HG02870 (cell line): ENCODE data around the gene DNMBP.
"Not testable (repeated sequence)": the region's sequence is repeated elsewhere in the genome, so short reads cannot be mapped to it uniquely, and the experiment has no call there.

ENCODE experiments used
- ATAC-seq: cut with Tn5 transposase; IDR thresholded peaks from one replicate; pipeline ENCODE4 v1.9.1; 2021; ENCODE audit warnings: mild to moderate bottlenecking, moderate library complexity; ENCODE audit not compliant: unreplicated experiment

The DNMBP gene

DNA sequence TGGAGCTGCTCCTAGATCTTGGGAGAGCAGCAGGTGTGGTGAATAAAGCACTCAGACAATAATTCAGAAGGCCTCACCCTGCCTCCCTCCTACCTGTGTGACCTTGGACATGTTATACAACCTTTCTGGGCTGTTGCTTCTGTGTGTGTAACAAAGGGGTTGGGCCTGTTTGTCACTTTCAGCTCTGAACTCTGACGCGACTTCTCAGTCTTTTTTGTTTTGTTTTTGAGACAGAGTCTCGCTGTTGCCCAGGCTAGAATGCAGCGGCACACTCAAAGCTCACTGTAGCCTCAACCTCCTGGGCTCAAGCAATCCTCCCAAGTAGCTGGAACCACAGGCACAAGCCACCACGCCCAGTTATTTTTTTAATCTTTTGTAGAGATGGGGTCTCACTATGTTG, 89.3 kb downstream of the DNMBP start:
- ATAC-seq = no peak

DNA sequence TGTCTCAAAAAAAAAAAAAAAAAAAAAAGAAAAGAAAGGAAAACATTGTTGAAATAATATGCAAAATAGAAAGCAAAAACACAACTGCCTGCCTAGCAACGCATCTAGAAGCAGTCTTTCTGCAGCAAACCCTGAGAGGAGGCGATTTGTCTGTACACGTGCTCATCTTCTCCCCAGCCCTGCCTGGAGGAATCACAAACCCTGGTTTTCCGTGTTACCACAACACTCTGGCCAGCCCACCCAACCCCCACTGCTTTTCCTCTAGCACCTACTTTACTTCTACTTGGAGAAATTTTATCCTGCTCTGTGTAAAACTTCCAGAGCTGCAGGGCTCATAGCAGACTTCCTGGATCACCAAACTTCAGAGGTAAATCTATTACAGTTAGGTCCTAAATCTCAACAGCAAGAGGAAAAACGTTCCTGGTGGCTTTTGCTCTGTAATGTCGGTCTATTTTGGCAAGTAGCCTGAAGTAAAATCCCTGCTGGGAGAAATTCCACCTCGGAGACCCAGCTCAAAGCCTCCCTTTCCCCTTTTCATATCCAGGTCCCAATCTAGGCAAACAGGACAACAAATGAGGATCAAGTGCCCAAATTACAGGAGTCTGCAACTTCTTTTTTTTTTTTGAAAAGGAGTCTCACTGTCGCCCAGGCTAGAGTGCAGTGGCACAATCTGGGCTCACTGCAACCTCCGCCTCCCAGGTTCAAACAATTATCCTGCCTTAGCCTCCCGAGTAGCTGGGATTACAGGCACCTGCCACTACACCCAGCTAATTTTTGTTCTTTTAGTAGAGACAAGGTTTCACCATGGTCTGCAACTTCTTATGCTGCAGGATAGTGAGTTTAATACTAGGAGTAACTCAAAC, 91.6 kb downstream of the DNMBP start:
- ATAC-seq = no peak

DNA sequence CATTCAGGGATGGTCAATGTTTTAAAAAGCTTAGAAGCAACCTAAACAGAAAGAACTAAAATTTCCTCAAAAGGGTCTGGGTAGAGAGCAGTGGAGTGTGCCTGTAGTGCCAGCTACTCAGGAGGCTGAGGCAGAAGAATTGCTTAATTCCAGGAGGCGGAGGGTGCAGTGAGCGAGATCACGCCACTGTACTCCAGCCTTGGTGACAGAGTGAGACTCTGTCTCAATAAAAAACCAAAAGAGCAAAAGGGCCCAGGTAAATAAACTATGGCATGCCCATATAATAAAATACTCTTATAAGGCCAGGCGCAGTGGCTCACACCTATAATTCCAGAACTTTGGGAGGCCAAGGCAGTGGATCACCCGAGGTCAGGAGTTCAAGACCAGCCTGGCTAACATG, 93.0 kb downstream of the DNMBP start:
- ATAC-seq = no peak

DNA sequence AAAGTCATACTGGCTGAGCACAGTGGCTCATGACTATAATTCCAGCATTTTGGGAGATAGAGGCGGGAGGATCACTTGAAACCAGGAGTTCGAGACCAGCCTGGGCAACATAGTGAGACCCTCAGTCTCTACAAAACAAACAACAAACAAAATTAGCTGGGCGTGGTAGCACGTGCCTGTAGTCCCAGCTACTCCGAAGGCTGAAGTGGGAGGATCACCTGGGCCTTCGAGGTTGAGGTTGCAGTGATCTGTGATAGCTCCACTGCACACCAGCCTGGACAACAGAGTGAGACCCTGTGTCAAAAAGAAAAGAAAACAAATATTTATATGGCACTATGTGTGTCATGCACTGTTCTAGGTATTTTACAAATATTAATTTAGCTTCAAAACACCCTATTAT, 94.3 kb downstream of the DNMBP start:
- no peak for ATAC-seq

DNA sequence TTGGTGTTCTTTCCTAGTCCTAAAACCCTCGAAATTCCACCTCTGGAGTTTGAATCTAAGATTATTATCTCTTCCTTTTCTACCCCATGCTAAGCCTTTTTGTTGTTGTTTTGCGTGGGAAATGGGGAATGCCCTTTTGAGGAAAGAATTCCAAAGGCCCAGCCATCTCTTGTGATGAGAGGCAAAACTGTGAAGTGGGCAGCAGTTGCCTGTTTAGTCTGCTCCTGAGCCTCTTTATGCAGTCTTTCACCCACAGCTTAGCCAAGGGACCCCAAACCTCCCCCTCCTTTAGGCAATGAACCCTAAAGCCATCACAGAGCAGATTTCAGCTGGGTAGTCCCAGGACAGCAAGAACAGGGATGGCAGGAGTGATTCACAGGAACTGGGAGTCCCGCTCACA, 95.5 kb downstream of the DNMBP start:
- ATAC-seq = no peak

DNA sequence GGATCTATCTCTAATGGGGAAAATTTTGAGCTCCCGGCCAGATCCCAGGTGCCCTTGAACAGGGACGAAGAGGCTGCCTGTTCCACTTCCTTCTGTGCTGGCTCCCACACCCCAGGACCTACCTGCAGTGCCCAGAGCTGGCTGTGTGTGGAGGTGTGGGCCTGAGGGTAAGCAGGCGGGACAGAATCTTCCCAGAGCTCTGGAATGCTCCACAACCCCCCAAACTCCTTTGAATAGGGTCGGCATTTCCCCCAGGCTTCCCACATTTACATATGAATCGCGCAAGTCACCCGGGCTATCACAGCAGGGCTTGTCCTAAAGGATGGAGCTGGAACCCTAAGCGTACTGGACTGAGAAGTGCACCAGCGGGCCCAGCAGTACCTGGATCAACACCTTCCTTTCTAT, 95.9 kb downstream of the DNMBP start:
- ATAC-seq = no peak

DNA sequence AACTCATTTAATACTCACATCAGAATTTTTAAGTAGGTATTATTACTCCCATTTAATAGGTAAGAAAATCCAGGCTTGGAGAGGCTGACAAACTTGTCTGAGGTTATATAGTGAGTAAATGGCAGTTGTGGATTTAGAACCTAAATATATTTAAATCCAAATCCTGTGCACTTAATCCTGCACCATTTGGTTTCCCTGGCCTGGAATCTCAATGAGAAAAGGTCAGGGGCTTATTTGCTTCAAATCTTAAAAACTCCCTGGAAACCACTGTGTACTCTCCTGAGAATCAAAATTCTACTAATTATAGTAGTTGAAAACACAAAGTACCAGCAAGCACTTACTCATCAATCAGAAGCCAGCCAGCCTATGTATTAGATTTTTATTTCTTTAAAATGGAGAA, 97.7 kb downstream of the DNMBP start:
- ATAC-seq = no peak

DNA sequence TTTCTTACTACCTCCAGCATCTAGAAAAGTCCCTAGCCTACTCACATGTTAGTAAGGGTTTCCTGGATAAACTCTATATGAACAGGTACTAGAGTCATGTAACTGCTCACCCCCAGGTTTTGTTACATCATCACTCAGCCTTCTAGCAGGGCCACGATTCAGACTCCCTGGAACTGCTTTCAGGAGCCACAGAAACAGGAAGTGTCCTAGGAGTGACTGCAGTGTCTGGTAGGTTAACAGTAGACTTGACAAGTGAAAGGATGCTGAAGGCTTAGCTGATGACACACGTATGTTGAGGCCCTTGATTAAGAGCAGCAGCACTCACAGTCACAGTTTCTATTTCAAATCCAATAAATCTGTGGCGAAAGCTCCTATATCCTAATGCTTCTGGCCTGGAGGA, 101.2 kb downstream of the DNMBP start:
- ATAC-seq = no peak

DNA sequence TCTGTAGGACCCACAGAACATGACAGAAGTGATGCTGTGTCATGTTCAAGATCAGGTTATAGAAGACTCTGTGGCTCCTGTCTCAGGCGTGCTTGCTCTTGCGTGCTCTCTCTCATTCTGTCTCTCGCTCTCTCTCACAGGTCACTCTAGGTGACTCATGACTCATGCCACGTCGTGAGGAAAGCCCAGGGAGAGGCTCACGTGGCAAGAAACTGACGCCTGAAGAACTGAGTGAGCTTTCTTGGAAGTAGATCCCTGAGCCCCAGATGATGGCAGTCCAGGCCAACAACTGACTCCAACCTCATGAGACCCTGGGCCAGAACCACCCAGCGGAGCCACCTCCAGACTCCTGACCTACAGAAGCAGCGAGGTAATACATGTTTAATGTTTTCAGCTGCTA, 103.3 kb downstream of the DNMBP start:
- ATAC-seq = no peak

DNA sequence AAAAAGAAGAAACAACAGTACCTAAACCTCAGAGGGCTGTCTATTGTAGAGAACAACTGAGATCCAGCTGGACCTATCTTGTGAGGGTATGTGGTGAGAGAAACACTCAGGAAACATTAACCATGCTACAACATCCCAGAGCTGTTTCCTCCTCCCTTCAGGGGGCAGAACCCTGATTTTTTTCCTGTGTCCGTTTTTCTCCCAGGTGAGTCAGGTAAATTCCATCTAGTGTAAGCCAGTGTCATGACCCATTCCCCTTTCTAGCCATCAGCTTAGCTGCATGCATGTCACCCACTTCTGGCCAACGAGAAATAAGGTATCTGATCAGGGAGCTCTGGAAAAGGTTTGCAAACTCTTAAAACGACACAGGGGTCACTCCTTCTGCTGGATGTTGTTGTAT, 103.8 kb downstream of the DNMBP start:
- ATAC-seq = no peak

DNA sequence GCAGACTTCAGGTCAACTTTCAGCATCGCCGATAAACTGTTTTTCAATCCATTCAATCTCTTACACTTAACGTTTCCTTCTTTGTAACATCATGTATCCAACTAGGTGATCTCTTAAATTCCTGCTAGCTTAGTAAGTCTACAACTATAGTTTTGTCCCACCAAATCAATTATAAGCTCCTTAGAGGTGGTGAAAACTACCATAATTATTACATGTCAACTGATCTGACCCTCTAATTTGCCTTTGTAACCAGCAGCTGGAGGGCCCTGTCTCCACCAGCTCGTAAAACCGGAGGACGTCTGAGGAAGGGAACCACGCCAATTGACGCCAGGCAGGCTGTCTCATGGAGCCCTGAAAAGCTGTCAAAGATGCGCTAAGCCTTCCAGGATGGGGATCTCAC, 113.9 kb downstream of the DNMBP start:
- no peak for ATAC-seq

DNA sequence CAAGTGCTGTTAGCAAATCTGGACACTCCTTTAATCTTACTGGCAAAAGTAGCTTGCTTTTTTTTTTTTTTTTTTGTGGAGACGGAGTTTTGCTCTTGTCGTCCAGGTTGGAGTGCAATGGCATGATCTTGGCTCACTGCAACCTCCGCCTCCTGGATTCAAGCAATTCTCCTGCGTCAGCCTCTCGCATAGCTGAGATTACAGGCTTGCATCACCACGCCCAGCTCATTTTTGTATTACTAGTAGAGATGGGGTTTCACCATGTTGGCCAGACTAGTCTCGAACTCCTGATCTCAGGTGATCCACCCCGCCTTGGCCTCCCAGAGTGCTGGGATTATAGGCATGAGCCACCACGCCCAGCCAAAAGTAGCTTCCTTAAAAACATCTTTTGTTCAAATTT, 114.7 kb downstream of the DNMBP start:
- ATAC-seq = not testable (repeated sequence)

DNA sequence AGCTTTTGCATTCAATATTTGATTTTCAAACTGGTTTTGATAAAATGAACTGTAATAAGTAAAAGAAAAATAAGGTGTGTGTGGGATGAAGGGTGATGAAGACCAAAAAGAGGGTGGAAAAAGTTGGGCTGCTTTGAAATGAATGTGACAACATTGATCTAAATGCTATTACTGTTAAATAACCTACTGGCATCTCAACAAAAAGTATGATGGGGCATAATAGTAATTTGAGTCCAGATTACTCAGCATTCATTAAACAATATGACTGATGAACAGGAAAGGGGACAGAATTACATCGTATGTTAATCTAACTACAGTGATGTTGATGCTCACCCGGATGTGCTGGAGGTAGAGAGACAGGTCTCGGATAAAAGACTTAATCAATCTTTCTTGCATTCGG, 115.1 kb downstream of the DNMBP start:
- no peak for ATAC-seq

DNA sequence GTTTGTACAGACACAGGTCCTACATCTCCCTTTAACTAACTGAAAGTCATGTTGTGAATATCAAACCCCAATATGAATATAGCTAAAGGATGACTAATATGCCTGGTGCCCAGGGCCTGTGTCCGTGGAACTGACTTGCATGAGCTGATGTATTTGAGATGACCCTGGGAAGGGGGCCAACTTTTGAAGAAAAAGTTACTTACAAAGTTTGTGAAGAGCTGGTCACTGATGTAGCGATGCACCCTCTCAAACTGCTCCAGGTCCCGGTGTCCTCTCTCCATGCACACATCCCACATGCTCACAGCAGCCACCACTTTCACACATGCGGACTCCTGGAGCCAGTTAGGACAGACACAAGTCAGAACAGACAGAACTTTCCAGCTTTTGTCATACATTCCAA, 121.1 kb downstream of the DNMBP start:
- ATAC-seq = no peak

DNA sequence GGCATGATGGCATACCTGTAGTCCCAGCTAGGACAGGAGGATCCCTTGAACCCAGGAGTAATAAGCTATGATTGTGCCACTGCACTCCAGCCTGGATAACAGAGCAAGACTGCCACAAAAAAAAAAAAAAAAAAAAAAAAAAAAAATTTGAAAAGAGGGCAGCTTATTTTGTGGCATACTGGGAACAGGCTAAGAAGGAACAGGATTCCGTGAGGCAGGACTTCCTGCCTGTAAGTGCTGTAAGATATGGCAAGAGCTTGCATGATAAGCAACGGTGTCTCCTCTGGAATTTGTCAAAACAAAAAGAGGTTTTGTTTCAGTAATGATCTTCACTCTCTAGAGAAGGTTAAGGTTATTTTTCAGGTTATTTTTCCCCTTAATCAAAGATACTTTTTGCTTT, 126.2 kb downstream of the DNMBP start:
- ATAC-seq = no peak

DNA sequence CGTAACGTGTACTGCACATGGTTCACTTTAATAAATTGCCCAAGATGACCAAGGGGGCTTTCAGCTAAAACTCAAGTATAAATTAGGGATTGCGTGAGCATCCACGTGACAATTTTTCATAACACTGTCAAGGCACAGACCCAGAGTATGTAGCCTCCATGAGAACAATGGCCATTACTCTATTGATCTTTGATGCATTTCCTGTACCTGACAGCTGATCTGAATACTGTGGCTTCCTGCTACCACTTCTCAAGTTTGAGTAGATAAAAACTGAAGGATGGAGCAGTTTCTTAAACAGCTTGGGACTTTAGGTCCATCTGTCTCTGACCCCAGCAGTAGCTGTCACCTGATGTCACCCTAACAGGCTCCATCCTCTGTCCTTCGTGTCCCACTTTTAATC, 128.4 kb downstream of the DNMBP start:
- no peak for ATAC-seq

DNA sequence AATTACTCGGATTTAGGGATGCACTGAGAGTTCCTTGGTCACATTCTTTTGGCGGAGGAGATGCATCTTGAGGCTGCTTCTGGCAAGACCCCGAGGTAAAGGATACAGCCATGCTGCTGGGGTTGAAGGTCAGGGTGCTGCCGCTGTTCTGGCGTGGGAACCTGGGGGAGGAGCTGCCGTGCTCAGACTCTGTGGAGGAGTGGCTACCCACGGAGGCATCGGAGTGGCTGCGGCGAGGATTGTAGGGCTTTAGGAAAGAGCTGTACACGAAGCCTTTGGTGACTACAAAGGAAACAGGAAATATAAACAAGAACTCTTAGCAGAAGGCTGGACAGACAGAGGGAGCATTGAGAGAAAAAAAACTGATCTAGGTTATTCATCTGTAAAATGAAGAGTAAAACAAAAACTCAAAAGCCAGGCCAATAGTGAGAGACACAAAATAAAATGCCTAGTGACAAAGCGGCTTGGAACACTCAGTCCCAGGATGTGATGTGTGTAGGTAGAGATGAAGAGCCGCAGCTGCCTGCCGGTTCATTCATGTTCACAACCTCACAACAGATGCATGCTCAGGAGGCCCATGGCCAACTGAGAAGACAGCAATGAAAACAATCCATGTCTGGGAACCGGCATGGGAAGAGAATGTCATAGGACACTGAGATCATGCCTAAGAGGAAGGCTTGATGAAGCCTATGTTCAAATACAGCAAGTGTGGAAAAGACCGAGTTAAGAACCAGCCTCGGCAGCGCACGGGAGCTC, 129.5 kb downstream of the DNMBP start:
- ATAC-seq = no peak

DNA sequence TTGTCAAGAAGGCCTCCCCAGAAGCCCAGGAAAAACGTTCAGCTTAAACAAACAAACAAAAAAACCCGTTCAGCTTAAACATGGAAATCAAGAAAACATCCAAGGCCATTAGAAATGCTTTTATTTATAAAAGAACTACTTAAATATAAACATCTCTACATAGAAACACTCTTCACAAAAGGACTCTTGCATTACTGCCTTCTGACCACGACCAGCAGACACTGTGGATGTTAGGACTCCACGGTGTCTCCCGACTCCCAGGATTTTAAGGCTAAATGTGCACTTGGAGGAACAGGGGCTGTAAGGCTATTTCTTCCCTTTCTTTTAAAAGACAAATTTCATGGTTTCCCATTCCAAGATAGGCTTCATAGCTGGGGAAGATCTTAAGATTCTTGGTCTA, 134.3 kb downstream of the DNMBP start:
- ATAC-seq = no peak

DNA sequence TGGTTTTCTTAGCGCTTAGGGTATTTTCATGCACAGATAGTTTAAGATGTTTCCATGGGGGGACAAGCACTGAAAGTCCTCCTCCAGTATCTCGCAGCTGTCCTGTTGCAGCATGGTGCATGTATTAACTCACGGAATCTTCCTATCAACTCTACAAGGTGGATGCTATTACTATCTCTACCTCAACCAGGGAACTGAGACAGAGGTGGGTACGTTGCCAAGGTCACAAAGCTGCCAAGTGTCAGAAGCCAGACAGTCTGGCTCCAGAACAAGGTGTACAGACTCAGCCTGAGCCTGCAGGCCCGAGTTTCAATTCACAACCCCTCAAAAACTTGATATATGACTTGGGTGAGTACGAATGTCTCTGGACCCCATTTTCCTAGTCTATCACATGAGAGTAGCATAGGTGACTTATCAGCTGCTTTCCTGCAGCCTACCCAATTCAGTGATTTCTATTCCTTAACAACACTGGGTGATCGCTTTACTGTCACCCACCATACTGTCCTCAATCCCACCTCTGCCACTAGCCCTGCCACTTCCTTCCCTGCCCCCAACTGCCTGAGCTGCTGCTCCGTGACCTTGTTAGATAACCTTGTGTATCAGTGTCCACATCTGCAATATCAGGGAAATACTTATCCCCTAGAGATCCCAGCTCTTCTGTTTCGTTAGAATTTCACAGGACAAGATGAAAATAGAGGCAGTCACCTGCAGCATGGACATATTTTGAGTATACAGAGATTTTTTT, 135.2 kb downstream of the DNMBP start:
- no peak for ATAC-seq

DNA sequence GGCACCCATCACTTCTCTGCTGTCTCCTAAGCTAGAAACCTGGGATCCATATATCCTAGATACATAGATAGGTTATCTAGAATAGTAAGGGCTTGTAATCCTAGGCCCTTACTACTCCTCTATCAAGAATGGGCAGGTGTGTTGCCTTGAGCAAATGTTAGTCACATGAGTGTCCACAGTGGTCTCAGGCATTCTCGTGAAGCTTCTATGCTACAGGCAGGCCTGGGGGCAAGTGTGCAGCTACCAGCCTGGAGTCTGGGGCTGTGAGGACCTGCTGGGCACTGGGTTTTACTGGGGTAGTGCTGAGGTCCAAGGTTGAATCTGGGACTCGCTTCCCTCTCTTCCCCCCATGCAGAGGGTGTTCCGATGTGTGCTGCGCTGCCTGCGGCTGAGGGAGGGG, 135.9 kb downstream of the DNMBP start:
- no peak for ATAC-seq

DNA sequence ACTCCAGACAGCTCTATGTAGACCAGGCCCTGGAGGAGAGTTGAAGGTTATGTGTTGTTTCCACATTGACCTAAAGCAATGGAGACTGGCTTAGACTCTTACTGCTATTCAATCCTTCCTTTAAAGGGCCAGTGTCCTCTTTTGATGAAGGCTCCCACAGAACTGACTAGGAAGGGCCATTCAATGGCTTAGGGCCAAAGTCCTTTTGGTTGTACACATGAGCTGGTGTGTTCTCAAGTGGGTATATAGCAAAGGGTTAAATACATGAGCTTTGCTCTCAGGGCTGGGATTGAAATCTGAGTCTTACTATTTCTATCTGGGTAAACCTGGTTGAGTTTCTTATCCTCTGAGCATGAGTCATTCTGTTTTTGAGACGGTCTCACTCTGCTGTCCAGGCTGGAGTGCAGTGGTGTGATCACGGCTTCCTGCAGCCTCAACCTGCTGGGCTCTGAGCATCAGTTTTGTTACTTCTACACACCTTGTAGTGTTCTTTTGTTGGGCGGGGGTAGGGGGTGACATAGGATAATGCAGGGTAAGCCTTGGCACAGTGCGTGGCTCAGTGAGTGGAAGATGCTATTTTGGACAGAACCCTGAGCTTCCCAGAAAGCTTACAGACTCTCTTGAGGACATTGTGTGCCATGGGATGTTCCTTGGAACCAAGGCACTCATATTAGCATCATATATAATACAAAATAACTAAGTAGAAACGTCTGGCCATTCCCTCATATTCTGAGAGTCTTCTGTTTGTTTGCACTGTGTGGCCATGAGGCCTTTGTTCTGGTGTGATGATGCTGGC, 137.2 kb downstream of the DNMBP start:
- ATAC-seq = no peak
